Gastrocnemius medialis (tissue), 4 donors: ENCODE data around the gene SFT2D3. TPM values are rescaled to one million over a fixed set of nuclear protein-coding genes. Genes with fewer than 3 reads are reported as not detected.
"Not testable (repeated sequence)": the region's sequence is repeated elsewhere in the genome, so short reads cannot be mapped to it uniquely, and the experiment has no call there.

Experiments
- ATAC-seq, 2 donors: fragments of 150-250 bp; one replicate each; pipeline ENCODE4 v1.9.1; 2016
- DNase-seq, 2 donors: peaks; one replicate each; pipeline ENCODE4 v3.0.0-alpha.2; 2019
- H3K27ac ChIP-seq, 4 donors: fragments of 200-600 bp; sonication (generic); 1 replicate in 1 of 4; 2 replicates in 3 of 4; pipeline ENCODE4 v1.5.1; 2016 to 2018; ENCODE audit warnings: mild to moderate bottlenecking in 2 of 4, moderate library complexity in 1 of 4
- H3K27me3 ChIP-seq, 3 donors: fragments of 200-600 bp; sonication (generic) in 2 of 3; 1 replicate in 1 of 3; 2 replicates in 2 of 3; pipeline versions ENCODE4 v1.5.1 to v1.6.0; 2016 to 2019; ENCODE audit warnings: mild to moderate bottlenecking in 1 of 3, moderate library complexity in 1 of 3
- H3K36me3 ChIP-seq, 2 donors: fragments of 200-600 bp; sonication (generic) in 1 of 2; one replicate each; pipeline ENCODE4 v1.5.1; 2017 to 2018
- H3K4me1 ChIP-seq, 2 donors: fragments of 200-600 bp; sonication (generic) in 1 of 2; one replicate each; pipeline ENCODE4 v1.5.1; 2016 to 2017; ENCODE audit warnings: mild to moderate bottlenecking in 2 of 2
- H3K4me3 ChIP-seq, 4 donors: fragments of 200-600 bp; sonication (generic) in 3 of 4; 1 replicate in 1 of 4; 2 replicates in 3 of 4; pipeline ENCODE4 v1.5.1; 2016 to 2019; ENCODE audit warnings: mild to moderate bottlenecking in 2 of 4
- H3K9me3 ChIP-seq, 3 donors: fragments of 200-600 bp; sonication (generic) in 2 of 3; 1 replicate in 1 of 3; 2 replicates in 2 of 3; pipeline ENCODE4 v1.5.1; 2016 to 2019
- POLR2A ChIP-seq, 2 donors: fragments of 450-650 bp; IDR thresholded peaks; one replicate each; pipeline ENCODE4 v1.6.1; 2017; ENCODE audit warnings: antibody characterized with exemption in 2 of 2, mild to moderate bottlenecking in 2 of 2, moderate library complexity in 2 of 2
- in situ Hi-C, 4 donors: fragments of 200-750 bp; cut with MboI; loops; one replicate each; pipeline versions ENCODE4 v1.15.0 to v1.8.0; 2017; ENCODE audit warnings: low sequenced_read_pairs in 4 of 4
- intact Hi-C: fragments of 100-400 bp; cut with DNase I; formaldehyde crosslinking; loops from one replicate; pipeline ENCODE4 v1.15.1; 2023; ENCODE audit warnings: low total_unique reads
- total RNA-seq, 4 donors: library from RNA; depleted of rRNA; stranded (reverse); fragments of >200 nt; gene quantifications; one replicate each; pipeline versions ENCODE4 v1.1.0 to v1.2.3, GENCODE V29; 2016
- TF ChIP-seq, protein P1 (sequence below), 5 experiments: fragments of 450-650 bp in 3 of 5; fragments of 200-600 bp in 2 of 5; sonication (generic) in 2 of 5; IDR thresholded peaks in 4 of 5; conservative IDR thresholded peaks in 1 of 5; 1 replicate in 4 of 5; 2 replicates in 1 of 5; pipeline ENCODE4 v1.5.1; 2016 to 2019; ENCODE audit warnings: antibody characterized with exemption in 5 of 5, mild to moderate bottlenecking in 3 of 5, moderate library complexity in 3 of 5

SFT2D3 gene
- total RNA-seq, 4 donors from 2014 or later, result 3.0 to 5.5 (median 3.5) TPM

DNA sequence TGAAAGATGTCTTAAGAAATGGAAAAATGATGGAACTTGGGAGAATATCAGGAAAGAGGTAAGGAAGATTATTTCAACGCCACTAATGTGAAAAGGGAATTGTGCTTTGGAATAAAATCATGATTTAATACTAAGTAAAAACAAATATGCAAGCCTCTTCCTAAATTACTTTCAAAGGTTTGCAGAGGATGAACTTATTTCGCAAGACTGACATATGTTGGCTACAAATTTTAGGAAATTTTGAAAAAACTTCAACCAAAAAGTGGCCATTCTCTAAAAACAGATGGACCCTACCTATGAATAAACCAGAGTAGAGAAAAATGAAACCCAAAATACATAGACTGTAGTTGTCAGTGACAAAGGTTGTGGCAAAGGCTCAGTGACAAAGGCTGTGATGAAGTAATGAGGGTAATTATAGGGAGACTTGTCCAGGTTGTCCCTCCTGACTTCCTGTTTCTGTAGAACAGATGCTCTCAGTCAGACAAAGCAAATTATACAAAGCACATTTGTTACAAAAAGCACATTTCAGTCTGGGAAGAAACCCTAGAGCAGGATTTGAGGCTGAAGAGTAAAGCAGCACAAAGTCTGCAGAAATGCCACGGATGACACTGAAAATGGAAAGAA lies 39.5 kb downstream of the SFT2D3 start:
- no peak overlapping the region for H3K27ac ChIP-seq
- no peaks in the 10 kb centered on the region for H3K27me3 ChIP-seq
- in situ Hi-C loops, result no loop called here
- ATAC-seq, result no peak
- peaks cover 6 to 8% of the 10 kb centered on the region in 2 donors for H3K4me1 ChIP-seq
- no peaks in the 10 kb centered on the region for H3K9me3 ChIP-seq
- TF ChIP-seq, protein P1, sequence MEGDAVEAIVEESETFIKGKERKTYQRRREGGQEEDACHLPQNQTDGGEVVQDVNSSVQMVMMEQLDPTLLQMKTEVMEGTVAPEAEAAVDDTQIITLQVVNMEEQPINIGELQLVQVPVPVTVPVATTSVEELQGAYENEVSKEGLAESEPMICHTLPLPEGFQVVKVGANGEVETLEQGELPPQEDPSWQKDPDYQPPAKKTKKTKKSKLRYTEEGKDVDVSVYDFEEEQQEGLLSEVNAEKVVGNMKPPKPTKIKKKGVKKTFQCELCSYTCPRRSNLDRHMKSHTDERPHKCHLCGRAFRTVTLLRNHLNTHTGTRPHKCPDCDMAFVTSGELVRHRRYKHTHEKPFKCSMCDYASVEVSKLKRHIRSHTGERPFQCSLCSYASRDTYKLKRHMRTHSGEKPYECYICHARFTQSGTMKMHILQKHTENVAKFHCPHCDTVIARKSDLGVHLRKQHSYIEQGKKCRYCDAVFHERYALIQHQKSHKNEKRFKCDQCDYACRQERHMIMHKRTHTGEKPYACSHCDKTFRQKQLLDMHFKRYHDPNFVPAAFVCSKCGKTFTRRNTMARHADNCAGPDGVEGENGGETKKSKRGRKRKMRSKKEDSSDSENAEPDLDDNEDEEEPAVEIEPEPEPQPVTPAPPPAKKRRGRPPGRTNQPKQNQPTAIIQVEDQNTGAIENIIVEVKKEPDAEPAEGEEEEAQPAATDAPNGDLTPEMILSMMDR (IDR thresholded peaks at IDR 0.05 in 4 of 5, conservative IDR thresholded peaks at IDR 0.05 in 1 of 5), result no peak
- no peak for TF ChIP-seq POLR2A (IDR thresholded peaks at IDR 0.05)
- H3K4me3 ChIP-seq, result no peak overlapping the region
- DNase-seq, result no peak
- peaks cover 0 to 10% of the 10 kb centered on the region in 2 donors for H3K36me3 ChIP-seq
- intact Hi-C loops, result no loop called here

GRCh38 chr2:127743477-127744026 lies 42.3 kb downstream of the SFT2D3 start:
- ATAC-seq (no peak), DNase-seq (no peak)
- H3K4me3 ChIP-seq, result no peak overlapping the region
- H3K27me3 ChIP-seq, result no peaks in the 10 kb centered on the region
- no peak for TF ChIP-seq POLR2A (IDR thresholded peaks at IDR 0.05)
- TF ChIP-seq, protein P1 (IDR thresholded peaks at IDR 0.05 in 4 of 5, conservative IDR thresholded peaks at IDR 0.05 in 1 of 5), result no peak
- H3K36me3 ChIP-seq, result peaks cover 0 to 17% of the 10 kb centered on the region in 2 donors
- H3K9me3 ChIP-seq, result no peaks in the 10 kb centered on the region
- no peaks in the 10 kb centered on the region for H3K4me1 ChIP-seq
- in situ Hi-C loops, result no loop called here
- H3K27ac ChIP-seq, result no peak overlapping the region
- intact Hi-C loops, result no loop called here

GRCh38 chr2:127747621-127748020 lies 46.3 kb downstream of the SFT2D3 start:
- in situ Hi-C loops, result no loop called here
- ATAC-seq, result no peak
- Histone ChIP-seq H3K9me3 (no peaks in the 10 kb centered on the region), H3K27me3 (no peaks in the 10 kb centered on the region), H3K4me3 (no peak overlapping the region), H3K4me1 (no peaks in the 10 kb centered on the region), H3K36me3 (peaks cover 0 to 8% of the 10 kb centered on the region in 2 donors), H3K27ac (no peak overlapping the region)
- no peak for DNase-seq
- TF ChIP-seq POLR2A (IDR thresholded peaks at IDR 0.05), result no peak
- TF ChIP-seq, protein P1 (IDR thresholded peaks at IDR 0.05 in 4 of 5, conservative IDR thresholded peaks at IDR 0.05 in 1 of 5), result no peak
- intact Hi-C loops, result no loop called here

DNA sequence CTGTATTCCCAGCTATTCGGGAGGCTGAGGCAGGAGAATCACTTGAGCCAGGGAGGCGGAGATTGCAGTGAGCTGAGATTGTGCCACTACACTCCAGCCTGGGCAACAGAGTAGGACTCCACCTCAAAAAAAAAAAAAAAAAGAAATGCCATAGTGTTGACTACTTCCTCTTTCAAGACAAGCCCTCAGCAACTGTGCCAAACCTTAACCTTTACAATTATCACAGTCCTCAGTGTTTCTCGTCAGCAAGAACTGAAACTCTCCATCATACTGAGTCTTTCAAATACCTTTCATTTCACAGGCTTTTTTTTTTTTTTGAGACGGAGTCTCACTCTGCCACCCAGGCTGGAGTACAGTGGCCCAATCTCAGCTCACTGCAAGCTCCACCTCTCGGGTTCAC lies 48.2 kb downstream of the SFT2D3 start:
- not testable (repeated sequence) for H3K27ac ChIP-seq

GRCh38 chr2:127753374-127753773 lies 52.1 kb downstream of the SFT2D3 start:
- DNase-seq, result no peak
- Histone ChIP-seq H3K27ac (no peak overlapping the region), H3K36me3 (peaks cover 0 to 6% of the 10 kb centered on the region in 2 donors), H3K4me1 (no peaks in the 10 kb centered on the region), H3K4me3 (no peak overlapping the region), H3K27me3 (no peaks in the 10 kb centered on the region), H3K9me3 (no peaks in the 10 kb centered on the region)
- no peak for TF ChIP-seq POLR2A (IDR thresholded peaks at IDR 0.05)
- TF ChIP-seq, protein P1 (IDR thresholded peaks at IDR 0.05 in 4 of 5, conservative IDR thresholded peaks at IDR 0.05 in 1 of 5), result no peak
- in situ Hi-C loops (no loop called here), intact Hi-C loops (no loop called here)
- no peak for ATAC-seq

More for the DNA sequence above, 48.2 kb downstream of the SFT2D3 start:
- ATAC-seq, intact Hi-C loops, in situ Hi-C loops, H3K4me1 ChIP-seq, H3K27me3 ChIP-seq, H3K9me3 ChIP-seq, H3K4me3 ChIP-seq, H3K36me3 ChIP-seq, DNase-seq: not testable (repeated sequence)
